ENCODE measurements around the gene CFAP69. TPM values are rescaled to one million over a fixed set of nuclear protein-coding genes. Genes with fewer than 3 reads are reported as not detected.

CFAP69 gene
- total RNA-seq, 6 experiments from 2014 or later, result 0.71 to 2.4 (median 1.2) TPM

DNA sequence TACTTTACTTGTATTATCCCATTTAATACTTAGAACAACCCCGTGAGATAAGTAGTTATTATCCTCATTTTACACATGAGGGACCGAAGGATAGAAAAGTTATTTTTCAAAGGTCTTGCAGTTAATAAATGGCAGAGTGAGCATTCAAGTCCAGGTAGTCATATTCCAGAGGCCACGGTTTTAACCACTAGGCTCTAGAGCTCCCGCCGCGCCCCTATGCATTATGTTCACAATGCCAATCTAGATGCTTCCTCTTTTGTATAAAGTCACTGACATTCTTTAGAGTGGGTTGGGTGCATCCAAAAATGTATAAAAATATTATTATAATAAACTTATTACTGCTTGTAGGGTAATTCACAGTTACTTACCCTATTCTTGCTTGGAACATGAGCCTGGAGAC, 11.4 kb upstream of the CFAP69 start:
- H3K4me3 Mint-ChIP-seq, result no peak overlapping the region
- TF ChIP-seq, protein P1, sequence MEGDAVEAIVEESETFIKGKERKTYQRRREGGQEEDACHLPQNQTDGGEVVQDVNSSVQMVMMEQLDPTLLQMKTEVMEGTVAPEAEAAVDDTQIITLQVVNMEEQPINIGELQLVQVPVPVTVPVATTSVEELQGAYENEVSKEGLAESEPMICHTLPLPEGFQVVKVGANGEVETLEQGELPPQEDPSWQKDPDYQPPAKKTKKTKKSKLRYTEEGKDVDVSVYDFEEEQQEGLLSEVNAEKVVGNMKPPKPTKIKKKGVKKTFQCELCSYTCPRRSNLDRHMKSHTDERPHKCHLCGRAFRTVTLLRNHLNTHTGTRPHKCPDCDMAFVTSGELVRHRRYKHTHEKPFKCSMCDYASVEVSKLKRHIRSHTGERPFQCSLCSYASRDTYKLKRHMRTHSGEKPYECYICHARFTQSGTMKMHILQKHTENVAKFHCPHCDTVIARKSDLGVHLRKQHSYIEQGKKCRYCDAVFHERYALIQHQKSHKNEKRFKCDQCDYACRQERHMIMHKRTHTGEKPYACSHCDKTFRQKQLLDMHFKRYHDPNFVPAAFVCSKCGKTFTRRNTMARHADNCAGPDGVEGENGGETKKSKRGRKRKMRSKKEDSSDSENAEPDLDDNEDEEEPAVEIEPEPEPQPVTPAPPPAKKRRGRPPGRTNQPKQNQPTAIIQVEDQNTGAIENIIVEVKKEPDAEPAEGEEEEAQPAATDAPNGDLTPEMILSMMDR (IDR thresholded peaks at IDR 0.05), result no peak
- DNase-seq, result no peak
- no peak overlapping the region for H3K27ac Mint-ChIP-seq
- H3K4me1 Mint-ChIP-seq (ENCODE audit: low read depth), result no peaks in the 10 kb centered on the region
- H3K36me3 Mint-ChIP-seq (ENCODE audit: low read depth), result no peaks in the 10 kb centered on the region
- H3K9me3 Mint-ChIP-seq, result no peaks in the 10 kb centered on the region
- H3K27me3 Mint-ChIP-seq (ENCODE audit: insufficient read depth), result no peaks in the 10 kb centered on the region

DNA sequence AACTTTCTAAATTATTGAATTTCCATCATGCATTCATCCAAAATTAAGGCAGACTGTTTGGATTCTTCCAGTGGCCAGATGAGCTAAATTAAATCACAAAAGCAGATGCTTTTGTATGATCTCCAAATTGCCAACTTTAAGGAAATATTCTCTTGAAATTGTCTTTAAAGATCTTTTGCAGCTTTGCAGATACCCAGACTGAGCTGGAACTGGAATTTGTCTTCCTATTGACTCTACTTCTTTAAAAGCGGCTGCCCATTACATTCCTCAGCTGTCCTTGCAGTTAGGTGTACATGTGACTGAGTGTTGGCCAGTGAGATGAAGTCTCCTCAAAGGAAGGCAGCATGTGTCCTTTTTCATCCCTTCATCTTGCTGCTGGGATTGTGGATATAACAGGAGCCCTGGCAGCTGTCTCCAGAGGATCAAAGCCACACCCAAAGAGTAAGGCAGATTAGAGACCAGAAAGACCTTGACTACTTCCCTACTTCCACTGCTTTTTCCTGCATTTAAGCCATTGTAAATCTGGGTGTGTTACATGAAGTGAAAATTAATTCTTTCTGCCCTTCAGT, 8.2 kb upstream of the CFAP69 start:
- H3K27me3 Mint-ChIP-seq (ENCODE audit: insufficient read depth), result no peaks in the 10 kb centered on the region
- DNase-seq, result no peak
- H3K27ac Mint-ChIP-seq, result no peak overlapping the region
- TF ChIP-seq, protein P1 (IDR thresholded peaks at IDR 0.05), result no peak
- no peak overlapping the region for H3K4me3 Mint-ChIP-seq
- no peaks in the 10 kb centered on the region for H3K36me3 Mint-ChIP-seq (ENCODE audit: low read depth)
- H3K4me1 Mint-ChIP-seq (ENCODE audit: low read depth), result peaks cover 11% of the 10 kb centered on the region
- no peaks in the 10 kb centered on the region for H3K9me3 Mint-ChIP-seq

DNA sequence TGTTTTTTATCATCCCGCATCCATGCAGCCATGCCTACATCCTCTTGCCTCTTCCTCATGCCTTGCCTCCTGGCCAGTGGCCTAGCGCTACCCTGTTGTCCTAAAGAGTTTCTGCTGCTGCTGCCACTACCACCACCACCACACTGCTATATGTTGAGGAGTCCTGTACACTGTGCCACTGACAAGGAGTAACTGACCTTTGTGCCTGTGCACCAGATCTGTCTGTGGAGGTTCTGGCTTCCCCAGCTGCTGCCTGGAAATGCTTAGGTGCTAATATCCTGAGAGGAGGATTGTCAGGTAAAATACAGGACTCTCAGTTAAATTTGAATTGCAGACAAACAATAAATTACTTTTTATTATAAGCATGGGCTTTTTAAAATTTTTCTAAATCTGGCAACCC, 7.0 kb upstream of the CFAP69 start:
- DNase-seq, result no peak
- Mint-ChIP-seq H3K27ac (no peak overlapping the region), H3K27me3 (ENCODE audit: insufficient read depth) (no peaks in the 10 kb centered on the region), H3K4me3 (no peak overlapping the region), H3K36me3 (ENCODE audit: low read depth) (no peaks in the 10 kb centered on the region), H3K9me3 (no peaks in the 10 kb centered on the region), H3K4me1 (ENCODE audit: low read depth) (peaks cover 11% of the 10 kb centered on the region)
- TF ChIP-seq, protein P1 (IDR thresholded peaks at IDR 0.05), result no peak

DNA sequence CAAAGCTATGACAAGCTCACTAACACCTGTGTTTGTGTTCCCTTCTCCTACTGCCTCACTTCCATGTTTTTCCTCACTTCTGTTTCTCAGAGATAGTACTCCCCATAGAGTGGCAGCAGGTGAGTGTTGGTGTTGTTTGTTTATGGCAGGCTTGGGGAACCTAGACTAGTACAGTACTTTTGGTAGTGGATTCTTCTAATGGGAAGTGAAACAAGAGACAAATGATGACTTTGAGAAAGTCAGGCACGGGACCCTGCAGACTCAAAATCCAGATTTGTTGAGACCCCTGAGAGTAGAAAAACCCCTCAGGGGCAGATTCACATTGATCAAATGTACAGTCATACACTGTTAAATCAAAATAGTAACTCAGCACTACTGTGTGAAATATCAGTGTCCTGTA, 6.4 kb upstream of the CFAP69 start:
- no peaks in the 10 kb centered on the region for H3K27me3 Mint-ChIP-seq (ENCODE audit: insufficient read depth)
- no peak for DNase-seq
- H3K27ac Mint-ChIP-seq, result no peak overlapping the region

DNA sequence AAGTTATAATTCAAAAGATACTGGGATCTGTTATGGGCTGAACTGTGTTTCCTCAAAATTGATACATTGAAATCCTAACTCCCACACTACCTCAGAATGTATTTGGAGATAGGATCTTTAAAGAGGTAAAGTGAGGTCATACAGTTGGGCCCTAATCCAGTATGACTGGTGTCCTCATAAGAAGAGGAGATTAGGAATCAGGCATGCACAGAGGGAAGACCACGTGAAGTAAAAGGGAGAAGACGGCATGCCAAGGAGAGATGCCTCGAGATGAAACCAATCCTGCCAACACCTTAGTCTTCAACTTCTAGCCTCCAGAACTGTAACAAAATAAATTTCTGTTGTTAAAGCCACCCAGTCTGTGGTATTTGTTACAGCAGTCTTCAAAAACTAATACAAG, 5.9 kb upstream of the CFAP69 start:
- DNase-seq, result no peak
- Mint-ChIP-seq H3K4me1 (ENCODE audit: low read depth) (peaks cover 16% of the 10 kb centered on the region), H3K9me3 (no peaks in the 10 kb centered on the region), H3K36me3 (ENCODE audit: low read depth) (no peaks in the 10 kb centered on the region), H3K4me3 (no peak overlapping the region), H3K27ac (no peak overlapping the region; the same call in 1 of the 2 replicates), H3K27me3 (ENCODE audit: insufficient read depth) (peaks cover under 1% of the 10 kb centered on the region; the same call in 1 of the 2 replicates)
- TF ChIP-seq, protein P1 (IDR thresholded peaks at IDR 0.05), result no peak

More for the DNA sequence above, 6.4 kb upstream of the CFAP69 start:
- peaks cover 11% of the 10 kb centered on the region for H3K4me1 Mint-ChIP-seq (ENCODE audit: low read depth)
- H3K9me3 Mint-ChIP-seq, result no peaks in the 10 kb centered on the region
- TF ChIP-seq, protein P1 (IDR thresholded peaks at IDR 0.05), result no peak
- H3K36me3 Mint-ChIP-seq (ENCODE audit: low read depth), result no peaks in the 10 kb centered on the region
- H3K4me3 Mint-ChIP-seq, result no peak overlapping the region
